Mesothelial cell of epicardium (in vitro differentiated cells): Measurements from ENCODE around the gene PLEKHM3. TPM values are rescaled to one million over a fixed set of nuclear protein-coding genes. Genes with fewer than 3 reads are reported as not detected.

Source experiments
- DNase-seq, 2 experiments: peaks; one replicate each; pipeline ENCODE4 v3.0.0; 2021; ENCODE audit warnings: low spot score in 2 of 2; ENCODE audit not compliant: unreplicated experiment in 2 of 2
- H3K27ac Mint-ChIP-seq: 2 replicates; pipeline ENCODE4 v1.8.0; 2021; ENCODE audit warnings: mixed read lengths
- H3K27me3 Mint-ChIP-seq: 2 replicates; pipeline ENCODE4 v1.8.0; 2021; ENCODE audit warnings: low read depth, mixed read lengths
- H3K36me3 Mint-ChIP-seq: 2 replicates; pipeline ENCODE4 v1.8.0; 2021; ENCODE audit warnings: mixed read lengths
- H3K4me1 Mint-ChIP-seq: 2 replicates; pipeline ENCODE4 v1.8.0; 2021; ENCODE audit warnings: mixed read lengths
- H3K4me3 Mint-ChIP-seq: 2 replicates; pipeline ENCODE4 v1.8.0; 2021; ENCODE audit warnings: mild to moderate bottlenecking, moderate library complexity, mixed read lengths
- H3K9me3 Mint-ChIP-seq: 2 replicates; pipeline ENCODE4 v1.8.0; 2021; ENCODE audit warnings: mixed read lengths
- total RNA-seq: library from RNA; stranded (reverse); gene quantifications from 3 replicates; pipeline ENCODE4 v1.2.1, GENCODE V29; 2021
- TF ChIP-seq, protein P1 (sequence below): fragments of 200-600 bp; sonication (generic); IDR thresholded peaks from one replicate; pipeline ENCODE4 v1.5.0; 2021; ENCODE audit warnings: antibody characterized with exemption; ENCODE audit not compliant: unreplicated experiment

The PLEKHM3 gene
- total RNA-seq, 1 donor from 2014 or later = 16.2 TPM

DNA sequence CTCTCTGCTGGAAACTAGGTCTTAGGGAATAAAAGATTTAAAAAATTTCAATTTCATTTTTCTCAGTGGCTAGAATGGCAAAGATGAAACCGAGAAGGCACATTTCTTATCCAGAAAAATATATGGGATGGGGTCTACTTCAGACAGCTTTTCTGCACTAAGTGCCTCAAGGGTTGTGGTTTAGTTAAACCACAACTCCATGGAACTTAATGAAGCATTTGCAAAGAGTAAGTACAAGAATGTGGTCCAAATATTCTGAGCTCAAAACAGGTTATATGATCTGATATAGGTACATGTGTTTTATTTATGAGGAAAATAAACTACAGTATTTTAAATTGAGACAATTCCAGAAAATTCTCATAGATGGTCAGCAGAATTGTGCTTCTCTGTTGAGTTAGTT is 153.8 kb downstream of the PLEKHM3 start:
- no peak for DNase-seq
- H3K4me3 Mint-ChIP-seq = no peak overlapping the region
- no peaks in the 10 kb centered on the region for H3K27me3 Mint-ChIP-seq
- TF ChIP-seq, protein P1, sequence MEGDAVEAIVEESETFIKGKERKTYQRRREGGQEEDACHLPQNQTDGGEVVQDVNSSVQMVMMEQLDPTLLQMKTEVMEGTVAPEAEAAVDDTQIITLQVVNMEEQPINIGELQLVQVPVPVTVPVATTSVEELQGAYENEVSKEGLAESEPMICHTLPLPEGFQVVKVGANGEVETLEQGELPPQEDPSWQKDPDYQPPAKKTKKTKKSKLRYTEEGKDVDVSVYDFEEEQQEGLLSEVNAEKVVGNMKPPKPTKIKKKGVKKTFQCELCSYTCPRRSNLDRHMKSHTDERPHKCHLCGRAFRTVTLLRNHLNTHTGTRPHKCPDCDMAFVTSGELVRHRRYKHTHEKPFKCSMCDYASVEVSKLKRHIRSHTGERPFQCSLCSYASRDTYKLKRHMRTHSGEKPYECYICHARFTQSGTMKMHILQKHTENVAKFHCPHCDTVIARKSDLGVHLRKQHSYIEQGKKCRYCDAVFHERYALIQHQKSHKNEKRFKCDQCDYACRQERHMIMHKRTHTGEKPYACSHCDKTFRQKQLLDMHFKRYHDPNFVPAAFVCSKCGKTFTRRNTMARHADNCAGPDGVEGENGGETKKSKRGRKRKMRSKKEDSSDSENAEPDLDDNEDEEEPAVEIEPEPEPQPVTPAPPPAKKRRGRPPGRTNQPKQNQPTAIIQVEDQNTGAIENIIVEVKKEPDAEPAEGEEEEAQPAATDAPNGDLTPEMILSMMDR = no peak
- H3K36me3 Mint-ChIP-seq = no peaks in the 10 kb centered on the region
- H3K4me1 Mint-ChIP-seq = peaks cover 6% of the 10 kb centered on the region
- no peaks in the 10 kb centered on the region for H3K9me3 Mint-ChIP-seq
- H3K27ac Mint-ChIP-seq = no peak overlapping the region

DNA sequence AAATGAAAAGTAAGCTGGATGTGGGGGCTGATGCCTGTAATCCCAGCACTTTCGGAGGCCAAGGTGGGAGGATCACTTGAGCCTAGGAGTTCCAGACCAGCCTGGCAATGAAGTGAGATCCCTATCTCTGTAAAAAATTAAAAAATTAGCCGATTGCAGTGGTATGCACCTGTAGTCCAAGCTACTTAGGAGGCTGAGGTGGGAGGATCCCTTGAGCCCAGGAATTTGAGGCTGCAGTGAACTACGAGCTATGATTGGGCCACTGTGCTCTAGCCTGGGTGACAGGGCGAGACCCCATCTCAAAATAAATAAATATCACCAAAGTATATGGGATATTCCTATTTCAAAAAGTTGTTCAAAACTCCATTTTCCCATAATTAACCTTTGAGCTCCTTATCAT is 154.5 kb downstream of the PLEKHM3 start:
- no peaks in the 10 kb centered on the region for H3K27me3 Mint-ChIP-seq
- H3K9me3 Mint-ChIP-seq = no peaks in the 10 kb centered on the region
- H3K4me3 Mint-ChIP-seq = no peak overlapping the region
- no peaks in the 10 kb centered on the region for H3K36me3 Mint-ChIP-seq
- H3K27ac Mint-ChIP-seq = no peak overlapping the region
- no peak for DNase-seq
- peaks cover 6% of the 10 kb centered on the region for H3K4me1 Mint-ChIP-seq
- TF ChIP-seq, protein P1 = no peak

DNA sequence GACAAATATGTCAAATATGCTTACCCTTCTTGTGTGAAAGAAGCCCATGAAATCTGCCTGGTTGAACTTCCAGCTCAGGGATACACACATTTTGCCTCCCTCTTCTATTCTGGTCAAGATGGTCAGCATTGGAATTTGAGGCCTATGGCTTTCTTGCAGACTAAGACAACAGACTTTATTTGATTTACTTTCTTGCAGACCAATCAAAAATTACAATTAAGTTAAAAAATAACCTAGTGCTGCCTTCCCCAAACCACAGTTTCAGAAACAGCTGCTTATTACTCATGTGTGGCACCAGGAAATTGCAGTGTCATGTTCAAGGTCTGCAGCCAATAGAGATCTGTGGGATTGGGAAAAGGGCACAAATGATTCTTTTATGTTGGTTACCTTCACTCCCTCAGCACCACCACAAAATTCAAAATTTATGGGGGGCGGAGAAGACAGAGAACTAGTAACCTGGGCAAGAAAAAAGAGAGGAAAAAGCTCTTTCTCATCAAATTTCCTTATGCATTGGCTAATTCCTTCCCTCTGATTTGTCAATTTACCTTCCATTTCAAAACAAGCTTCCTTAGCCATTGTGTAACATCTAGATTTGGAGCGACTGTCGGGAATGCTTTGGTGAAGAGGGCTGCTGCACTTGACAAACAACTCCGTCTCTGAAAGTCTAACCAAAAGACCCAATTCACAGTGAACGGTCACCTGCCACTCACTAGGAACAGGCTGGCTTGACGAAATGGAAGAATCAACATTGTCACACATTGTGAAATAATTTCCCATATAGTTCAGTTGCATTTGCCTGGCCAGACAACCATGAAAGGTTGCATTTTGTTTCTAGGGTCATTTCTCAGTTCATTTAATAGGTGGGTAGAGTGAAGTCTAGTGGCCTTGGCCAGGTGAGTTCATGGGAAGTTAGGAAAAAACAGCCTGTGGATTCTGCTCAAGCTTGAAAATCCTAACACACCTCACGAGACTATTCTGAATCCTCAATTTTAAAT is 155.2 kb downstream of the PLEKHM3 start:
- H3K27me3 Mint-ChIP-seq = no peaks in the 10 kb centered on the region
- H3K27ac Mint-ChIP-seq = no peak overlapping the region
- TF ChIP-seq, protein P1 = no peak
- H3K36me3 Mint-ChIP-seq = no peaks in the 10 kb centered on the region
- no peak for DNase-seq
- H3K4me1 Mint-ChIP-seq = peaks cover 6% of the 10 kb centered on the region
- H3K9me3 Mint-ChIP-seq = no peaks in the 10 kb centered on the region
- H3K4me3 Mint-ChIP-seq = no peak overlapping the region

DNA sequence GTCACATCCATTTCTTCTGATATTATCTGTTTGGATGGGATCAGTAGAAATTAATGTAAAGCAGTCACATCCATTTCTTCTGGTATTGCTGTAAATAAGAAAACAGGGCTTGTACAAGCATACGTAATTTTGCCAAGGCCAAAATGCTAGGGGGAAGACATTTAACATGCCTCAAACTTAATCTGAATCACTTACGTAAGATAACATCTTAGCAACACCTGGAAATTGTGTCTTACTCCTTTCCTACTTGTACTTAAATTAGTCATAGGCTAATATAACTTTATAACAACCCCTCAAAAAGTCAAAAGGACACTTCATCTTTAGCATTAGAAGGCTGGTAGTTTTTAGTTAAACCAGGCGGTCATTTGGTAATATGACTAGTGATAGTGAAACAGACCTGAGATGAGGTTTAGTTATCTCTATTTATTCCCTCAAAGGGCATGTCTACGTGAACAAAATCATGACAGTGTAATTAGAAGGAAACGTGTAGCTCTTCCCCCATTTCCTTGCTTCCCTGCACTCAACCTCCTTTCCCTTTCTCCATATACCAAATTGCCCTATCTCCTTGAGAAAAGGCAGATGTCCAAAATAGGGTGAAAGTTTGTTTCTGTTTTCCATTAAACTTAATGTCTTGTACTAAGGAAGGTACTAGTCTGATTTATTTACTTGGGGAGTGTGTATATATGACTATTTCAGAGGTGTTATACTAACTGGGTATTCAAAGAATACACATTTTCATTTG is 156.3 kb downstream of the PLEKHM3 start:
- Mint-ChIP-seq H3K9me3 (no peaks in the 10 kb centered on the region), H3K4me3 (no peak overlapping the region), H3K36me3 (no peaks in the 10 kb centered on the region), H3K27me3 (no peaks in the 10 kb centered on the region), H3K4me1 (peaks cover 6% of the 10 kb centered on the region), H3K27ac (no peak overlapping the region)
- no peak for DNase-seq
- TF ChIP-seq, protein P1 = no peak

DNA sequence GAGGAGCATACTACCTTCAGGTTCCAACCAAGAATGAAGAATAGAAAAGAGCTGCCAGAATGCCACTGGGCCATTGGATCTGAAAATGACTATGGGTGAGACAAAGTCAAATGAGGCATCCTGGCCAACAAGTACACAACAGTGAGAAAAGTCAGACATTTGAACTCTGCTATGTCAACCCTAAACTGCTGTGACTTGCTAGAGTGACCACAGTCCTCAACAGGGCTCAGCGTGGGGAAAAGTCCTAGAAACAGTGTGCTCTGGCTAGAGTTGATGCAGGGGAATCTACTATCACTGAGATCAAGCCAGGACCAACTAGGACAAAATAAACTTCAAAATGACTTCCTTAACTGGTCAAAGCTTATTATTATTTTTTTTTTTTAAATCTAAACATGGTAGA is 157.4 kb downstream of the PLEKHM3 start:
- no peak for DNase-seq
- H3K4me1 Mint-ChIP-seq = peaks cover 6% of the 10 kb centered on the region
- TF ChIP-seq, protein P1 = no peak
- no peak overlapping the region for H3K27ac Mint-ChIP-seq
- H3K4me3 Mint-ChIP-seq = no peak overlapping the region
- H3K9me3 Mint-ChIP-seq = no peaks in the 10 kb centered on the region
- no peaks in the 10 kb centered on the region for H3K36me3 Mint-ChIP-seq
- no peaks in the 10 kb centered on the region for H3K27me3 Mint-ChIP-seq
